ENCODE data around the gene CEP55. TPM values are rescaled to one million over a fixed set of nuclear protein-coding genes. Genes with fewer than 3 reads are reported as not detected.
A peak's percentile ranks its signal among the peaks of the same experiment; 100 is the strongest.
"Not testable (repeated sequence)": the region's sequence is repeated elsewhere in the genome, so short reads cannot be mapped to it uniquely, and the experiment has no call there.

Gene CEP55
- polyA plus RNA-seq, 2 of the 4 experiments (the other 2 are of a cell fraction): 52.4 to 87.0 TPM

DNA sequence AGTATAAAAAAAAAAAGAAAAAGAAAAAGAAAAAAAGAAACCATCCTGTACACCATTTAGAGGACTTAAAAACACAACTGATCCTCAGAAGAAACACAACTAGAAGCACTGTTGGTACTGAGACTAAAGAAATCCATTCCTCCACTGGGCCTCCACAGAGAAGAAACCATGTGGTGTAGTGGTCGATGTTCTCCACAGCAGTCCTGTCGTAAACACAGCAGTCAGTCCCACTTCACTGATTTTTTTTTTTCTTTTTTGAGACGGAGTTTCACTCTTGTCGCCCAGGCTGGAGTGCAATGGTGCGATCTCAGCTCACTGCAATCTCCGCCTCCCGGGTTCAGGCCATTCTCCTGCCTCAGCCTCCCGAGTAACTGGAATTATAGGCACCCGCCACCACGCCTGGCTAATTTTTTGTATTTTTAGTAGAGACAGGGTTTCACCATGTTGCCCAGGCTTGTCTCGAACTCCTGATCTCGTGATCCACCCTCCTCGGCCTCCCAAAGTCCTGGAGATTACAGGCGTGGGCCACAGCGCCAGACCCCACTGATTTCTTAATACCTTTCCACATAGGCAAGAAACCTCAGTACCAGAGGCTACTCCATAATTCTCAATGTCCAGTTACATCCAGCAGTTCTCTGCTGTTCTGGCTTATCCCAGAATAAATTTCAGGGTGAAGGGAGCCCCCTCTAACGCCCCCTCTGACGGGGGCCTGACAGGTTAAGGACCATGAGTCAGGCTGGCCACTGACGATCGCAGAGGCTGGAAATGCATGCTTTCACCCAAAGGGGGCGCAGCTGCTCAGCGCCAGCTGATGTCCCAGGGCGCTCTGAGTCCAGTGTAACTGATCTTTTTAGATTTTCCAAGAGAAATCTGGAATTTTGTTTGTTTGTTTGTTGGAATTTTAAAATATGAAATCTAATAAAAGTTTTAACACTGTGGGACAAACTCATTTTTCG lies 45.3 kb downstream of the CEP55 start:
- FAIRE-seq (no peak), DNase-seq (ENCODE audit: low read depth in 1 of 2, low spot score in 1 of 2) (peak in 1 of 2 experiments; percentile 56), ATAC-seq (peak; percentile 97 to 98)
- ChIA-PET POLR2A (no interaction called here), CTCF (interaction anchor here (0.6 to 5.2 kb wide), 19 partner anchors 8 to 274 kb away, joined by 3 to 38 read pairs (median 4); partner anchors contain the start of gene FFAR4)
- Histone ChIP-seq H3K27ac (no peak overlapping the region; a peak in 1 of 6 replicates), H3K4me1 (peaks cover 16% of the 10 kb centered on the region), H3K4me3 (no peak overlapping the region), H3K4me2 (peak overlapping the region; percentile 68), H3K9me3 (no peaks in the 10 kb centered on the region)
- WGBS (ENCODE audit: missing lambda C conversion rate): 38% methylated on average over 23 of the region's 23 CpGs
- no peak for TF ChIP-seq PHF8 (IDR thresholded peaks at IDR 0.05; ENCODE audit: borderline replicate concordance, low read depth)
- no peak for TF ChIP-seq ZNF302 (CRISPR knock-in tag; IDR thresholded peaks at IDR 0.05)
- no peak for TF ChIP-seq EHF (CRISPR knock-in tag; IDR thresholded peaks at IDR 0.05)
- peak; percentile 76 for TF ChIP-seq RAD21 (conservative IDR thresholded peaks at IDR 0.05 in 1 of 2, IDR thresholded peaks at IDR 0.05 in 1 of 2)
- TF ChIP-seq SMC3 (IDR thresholded peaks at IDR 0.05): peak; percentile 73
- no peak for TF ChIP-seq FOSL2 (IDR thresholded peaks at IDR 0.05)
- 0 out of 2 replicates have a peak, but pooled peaks have one; percentile 19 for TF ChIP-seq FOSL2 (CRISPR knock-in tag; IDR thresholded peaks at IDR 0.05)
- TF ChIP-seq CTCF (IDR thresholded peaks at IDR 0.05): peak; percentile 86

DNA sequence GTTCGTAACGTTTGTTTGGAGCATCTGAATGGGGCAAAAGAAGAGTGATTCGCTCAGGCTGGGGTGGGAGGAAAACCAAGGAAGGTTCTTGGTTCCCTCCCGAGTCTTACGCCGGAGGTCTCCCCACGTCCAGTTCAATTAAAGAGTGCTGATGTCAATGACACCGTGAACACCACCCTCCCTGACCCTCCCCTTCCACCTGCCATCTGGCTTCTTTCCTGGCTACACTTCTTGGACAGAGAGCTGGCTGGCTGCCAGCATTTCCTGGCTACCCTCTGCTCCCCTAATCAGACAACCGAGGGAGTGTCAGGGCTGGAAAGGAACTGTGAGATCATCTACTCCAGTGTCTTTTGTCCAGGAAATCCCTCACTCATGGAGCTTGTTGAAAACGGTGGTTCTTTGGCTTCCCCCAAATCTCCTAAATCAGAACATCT lies 46.0 kb downstream of the CEP55 start:
- no peak overlapping the region for H3K4me3 ChIP-seq
- peak overlapping the region in 1 of 2 experiments; percentile 29; a peak in 2 of 6 replicates for H3K27ac ChIP-seq
- ChIA-PET CTCF (interaction anchor here (0.6 to 5.2 kb wide), 19 partner anchors 9 to 273 kb away, joined by 3 to 38 read pairs (median 4); partner anchors contain the start of gene FFAR4), POLR2A (interaction anchor here (0.6 kb wide), 1 partner anchor 783 kb away, joined by 3 read pairs; no protein-coding TSS in a partner anchor)
- FAIRE-seq: no peak
- no peak for TF ChIP-seq NR3C1 (IDR thresholded peaks at IDR 0.05)
- TF ChIP-seq JUN (IDR thresholded peaks at IDR 0.05): no peak
- TF ChIP-seq FOSB (CRISPR knock-in tag; IDR thresholded peaks at IDR 0.05): no peak
- TF ChIP-seq CBX8 (IDR thresholded peaks at IDR 0.05): no peak
- TF ChIP-seq HOXB5 (CRISPR knock-in tag; IDR thresholded peaks at IDR 0.05): no peak
- TF ChIP-seq TP53 (CRISPR knock-in tag; IDR thresholded peaks at IDR 0.05): no peak
- no peak for TF ChIP-seq EHF (CRISPR knock-in tag; IDR thresholded peaks at IDR 0.05)
- TF ChIP-seq FOXS1 (CRISPR knock-in tag; IDR thresholded peaks at IDR 0.05): no peak
- no peak for TF ChIP-seq RNF2 (IDR thresholded peaks at IDR 0.05; ENCODE audit: borderline replicate concordance, low read depth)
- TF ChIP-seq HDAC2 (IDR thresholded peaks at IDR 0.05): no peak
- no peak for TF ChIP-seq RARB (CRISPR knock-in tag; IDR thresholded peaks at IDR 0.05)
- TF ChIP-seq SMC3 (IDR thresholded peaks at IDR 0.05): no peak
- TF ChIP-seq NFE2L2 (conservative IDR thresholded peaks at IDR 0.05; ENCODE audit: low read length): no peak
- TF ChIP-seq POLR2A (IDR thresholded peaks at IDR 0.05; ENCODE audit: low read length): no peak
- H3K4me2 ChIP-seq: peak overlapping the region; percentile 68
- no peaks in the 10 kb centered on the region for H3K9me3 ChIP-seq
- H3K4me1 ChIP-seq: peaks cover 16% of the 10 kb centered on the region
- WGBS (ENCODE audit: missing lambda C conversion rate): 40% methylated on average over 10 of the region's 10 CpGs
- ATAC-seq: peak; percentile 37 to 48; a peak in 4 of 6 replicates
- DNase-seq (ENCODE audit: low read depth in 1 of 2, low spot score in 1 of 2): peak in 1 of 2 experiments; percentile 27

DNA sequence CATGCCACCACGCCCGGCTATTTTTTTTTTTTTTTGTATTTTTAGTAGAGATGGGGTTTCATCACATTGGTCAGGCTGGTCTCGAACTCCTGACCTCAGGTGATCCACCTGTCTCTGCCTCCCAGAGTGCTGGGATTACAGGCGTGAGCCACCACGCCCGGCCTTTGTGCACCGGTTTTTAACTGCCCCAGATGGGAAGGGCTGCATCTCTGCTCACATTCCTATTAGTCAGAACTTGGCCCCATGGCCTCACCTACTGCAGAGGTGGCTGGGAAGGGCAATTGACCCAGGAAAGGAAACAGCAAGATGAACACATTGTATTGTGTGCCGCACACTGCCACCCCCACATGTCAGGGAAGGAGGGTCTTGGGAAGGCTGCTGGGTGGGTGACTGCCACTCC lies 50.6 kb downstream of the CEP55 start:
- H3K9me3 ChIP-seq, FAIRE-seq, H3K4me2 ChIP-seq, H3K4me3 ChIP-seq, POLR2A ChIA-PET, ATAC-seq: not testable (repeated sequence)
- CTCF ChIA-PET: interaction anchor here (0.7 kb wide), 1 partner anchor 61 kb away, joined by 4 read pairs; no protein-coding TSS in a partner anchor
- H3K27ac ChIP-seq: peak overlapping the region; percentile 84 to 86; a peak in 5 of 6 replicates
- peaks cover 48% of the 10 kb centered on the region for H3K4me1 ChIP-seq
- WGBS (ENCODE audit: missing lambda C conversion rate): 73% methylated on average over 6 of the region's 8 CpGs
- peak in 1 of 2 experiments; percentile 21 for DNase-seq (ENCODE audit: low read depth in 1 of 2, low spot score in 1 of 2)
